ENCODE data around the gene FUCA2. TPM values are rescaled to one million over a fixed set of nuclear protein-coding genes. Genes with fewer than 3 reads are reported as not detected.

Gene FUCA2
- total RNA-seq, 4 donors from 2014 or later = 17.6 to 27.5 (median 25.8) TPM

- Histone ChIP-seq H3K4me3 (no peak overlapping the region), H3K4me1 (no peaks in the 10 kb centered on the region), H3K27ac (replicated peaks in 1 of 4) (no peak overlapping the region), H3K27me3 (no peaks in the 10 kb centered on the region), H3K9me3 (no peaks in the 10 kb centered on the region), H3K36me3 (no peaks in the 10 kb centered on the region)
- WGBS = 82% methylated on average over 3 of the region's 3 CpGs
- DNase-seq (ENCODE audit: extremely low spot score) = no peak
- intact Hi-C loops (cut with DNase I) = no loop called here
- no peak for TF ChIP-seq POLR2A (IDR thresholded peaks at IDR 0.05; ENCODE audit: low read depth)
- TF ChIP-seq POLR2AphosphoS5 (IDR thresholded peaks at IDR 0.05) = no peak
- TF ChIP-seq CTCF (IDR thresholded peaks at IDR 0.05) = no peak
- TF ChIP-seq EP300 (IDR thresholded peaks at IDR 0.05) = no peak
These were observed 44.1 kb upstream of the FUCA2 start for GRCh38 chr6:143555582-143555981.

DNA sequence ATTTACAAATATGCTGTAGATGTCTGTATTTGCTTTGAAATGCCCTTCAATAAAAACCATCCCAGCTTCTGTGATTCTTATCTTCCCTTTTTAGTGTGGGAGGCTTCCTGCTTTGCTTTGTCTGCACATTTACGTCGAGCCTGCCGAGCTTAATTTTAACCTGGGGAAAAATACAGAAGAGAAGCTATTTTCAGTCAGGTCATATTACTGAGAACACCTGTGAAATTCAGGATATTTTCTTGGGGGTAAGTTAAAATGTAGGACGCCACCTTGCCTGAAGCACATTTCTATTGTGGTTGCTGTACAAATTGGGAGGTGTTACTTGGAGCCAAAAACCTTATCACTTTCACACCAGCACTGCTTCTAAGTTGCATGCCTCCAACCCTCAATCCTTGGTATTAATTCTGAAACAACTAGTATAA is 43.6 kb upstream of the FUCA2 start:
- Histone ChIP-seq H3K27me3 (no peaks in the 10 kb centered on the region), H3K36me3 (no peaks in the 10 kb centered on the region), H3K4me1 (no peaks in the 10 kb centered on the region), H3K9me3 (no peaks in the 10 kb centered on the region), H3K4me3 (no peak overlapping the region), H3K27ac (replicated peaks in 1 of 4) (no peak overlapping the region)
- intact Hi-C loops (cut with DNase I) = no loop called here
- TF ChIP-seq CTCF (IDR thresholded peaks at IDR 0.05) = no peak
- no peak for TF ChIP-seq POLR2A (IDR thresholded peaks at IDR 0.05; ENCODE audit: low read depth)
- TF ChIP-seq POLR2AphosphoS5 (IDR thresholded peaks at IDR 0.05) = no peak
- no peak for TF ChIP-seq EP300 (IDR thresholded peaks at IDR 0.05)
- DNase-seq (ENCODE audit: extremely low spot score) = no peak
- 52% methylated on average over 4 of the region's 4 CpGs for WGBS

GRCh38 chr6:143553337-143553736 is 41.8 kb upstream of the FUCA2 start:
- Histone ChIP-seq H3K27me3 (no peaks in the 10 kb centered on the region), H3K4me3 (no peak overlapping the region), H3K27ac (replicated peaks in 1 of 4) (no peak overlapping the region), H3K36me3 (no peaks in the 10 kb centered on the region), H3K4me1 (no peaks in the 10 kb centered on the region), H3K9me3 (no peaks in the 10 kb centered on the region)
- no peak for TF ChIP-seq POLR2A (IDR thresholded peaks at IDR 0.05; ENCODE audit: low read depth)
- no peak for TF ChIP-seq POLR2AphosphoS5 (IDR thresholded peaks at IDR 0.05)
- no peak for TF ChIP-seq EP300 (IDR thresholded peaks at IDR 0.05)
- no peak for TF ChIP-seq CTCF (IDR thresholded peaks at IDR 0.05)
- intact Hi-C loops (cut with DNase I) = no loop called here
- 89% methylated on average over 2 of the region's 2 CpGs for WGBS
- no peak for DNase-seq (ENCODE audit: extremely low spot score)

DNA sequence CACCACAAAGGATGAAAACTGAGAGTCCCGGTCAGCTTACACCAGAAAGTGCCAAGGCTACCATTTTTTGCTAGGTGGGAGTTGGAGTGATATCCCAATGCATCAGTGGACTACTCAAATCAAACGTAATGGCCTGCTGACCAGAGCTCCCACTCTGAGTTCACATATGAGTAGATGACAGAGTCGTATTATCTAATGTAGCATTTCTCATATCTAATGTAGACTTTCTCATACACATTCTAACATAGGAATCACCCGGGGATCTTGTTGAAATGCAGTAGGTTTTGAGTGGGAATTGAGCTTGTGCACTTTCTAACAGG is 38.4 kb upstream of the FUCA2 start:
- no peaks in the 10 kb centered on the region for H3K9me3 ChIP-seq
- intact Hi-C loops (cut with DNase I) = no loop called here
- 97% methylated on average over 4 of the region's 4 CpGs for WGBS
- H3K4me1 ChIP-seq = no peaks in the 10 kb centered on the region
- TF ChIP-seq POLR2A (IDR thresholded peaks at IDR 0.05; ENCODE audit: low read depth) = no peak
- no peak overlapping the region for H3K4me3 ChIP-seq
- H3K27ac ChIP-seq (replicated peaks in 1 of 4) = no peak overlapping the region
- H3K36me3 ChIP-seq = no peaks in the 10 kb centered on the region
- no peaks in the 10 kb centered on the region for H3K27me3 ChIP-seq
- no peak for DNase-seq (ENCODE audit: extremely low spot score)

GRCh38 chr6:143549221-143549948 is 37.9 kb upstream of the FUCA2 start:
- Histone ChIP-seq H3K4me1 (no peaks in the 10 kb centered on the region), H3K4me3 (no peak overlapping the region), H3K36me3 (no peaks in the 10 kb centered on the region), H3K27ac (replicated peaks in 1 of 4) (no peak overlapping the region), H3K9me3 (no peaks in the 10 kb centered on the region), H3K27me3 (no peaks in the 10 kb centered on the region)
- intact Hi-C loops (cut with DNase I) = no loop called here
- DNase-seq (ENCODE audit: extremely low spot score) = no peak
- no peak for TF ChIP-seq POLR2AphosphoS5 (IDR thresholded peaks at IDR 0.05)
- TF ChIP-seq EP300 (IDR thresholded peaks at IDR 0.05) = no peak
- TF ChIP-seq CTCF (IDR thresholded peaks at IDR 0.05) = no peak
- TF ChIP-seq POLR2A (IDR thresholded peaks at IDR 0.05; ENCODE audit: low read depth) = no peak
- WGBS = 98% methylated on average over 7 of the region's 7 CpGs
